HG02943 (cell line): ENCODE results near the gene PRKCA.

ENCODE experiments used
- ATAC-seq: cut with Tn5 transposase; IDR thresholded peaks from one replicate; pipeline ENCODE4 v1.9.1; 2021; ENCODE audit warnings: mild to moderate bottlenecking, low read depth, moderate library complexity; ENCODE audit not compliant: unreplicated experiment

Gene PRKCA

GRCh38 chr17:66738301-66738700 lies 435.9 kb downstream of the PRKCA start:
- ATAC-seq, result no peak

- ATAC-seq, result no peak
Measured at GRCh38 chr17:66739553-66739952, 437.1 kb downstream of the PRKCA start.

- no peak for ATAC-seq
Measured at GRCh38 chr17:66740226-66740625, 437.8 kb downstream of the PRKCA start.

GRCh38 chr17:66743511-66743910 lies 441.1 kb downstream of the PRKCA start:
- ATAC-seq, result no peak

GRCh38 chr17:66746736-66747135 lies 444.3 kb downstream of the PRKCA start:
- no peak for ATAC-seq

- ATAC-seq, result no peak
Measured at GRCh38 chr17:66747578-66748275, 445.3 kb downstream of the PRKCA start.

- ATAC-seq, result no peak
Measured at GRCh38 chr17:66748578-66748977, 446.2 kb downstream of the PRKCA start.

- ATAC-seq, result no peak
Measured at GRCh38 chr17:66749217-66749832, 446.9 kb downstream of the PRKCA start.

- no peak for ATAC-seq
Measured at GRCh38 chr17:66750116-66750515, 447.7 kb downstream of the PRKCA start.

GRCh38 chr17:66750781-66751543 lies 448.5 kb downstream of the PRKCA start:
- ATAC-seq, result no peak

- ATAC-seq, result no peak
Measured at GRCh38 chr17:66751771-66752170, 449.4 kb downstream of the PRKCA start.

GRCh38 chr17:66752411-66752810 lies 450.0 kb downstream of the PRKCA start:
- no peak for ATAC-seq

GRCh38 chr17:66753126-66753920 lies 450.9 kb downstream of the PRKCA start:
- ATAC-seq, result no peak

GRCh38 chr17:66755101-66755943 lies 452.9 kb downstream of the PRKCA start:
- ATAC-seq, result no peak

GRCh38 chr17:66755944-66756290 lies 453.5 kb downstream of the PRKCA start:
- no peak for ATAC-seq

GRCh38 chr17:66760324-66760723 lies 457.9 kb downstream of the PRKCA start:
- no peak for ATAC-seq

- ATAC-seq, result no peak
Measured at GRCh38 chr17:66762276-66762675, 459.9 kb downstream of the PRKCA start.

GRCh38 chr17:66763056-66763455 lies 460.6 kb downstream of the PRKCA start:
- ATAC-seq, result no peak

- no peak for ATAC-seq
Measured at GRCh38 chr17:66764506-66764905, 462.1 kb downstream of the PRKCA start.
